ENCODE data around the gene RBM5.

Gene RBM5

GRCh38 chr3:50168388-50168787, 79.7 kb downstream of the RBM5 start:
- TF ChIP-seq EZH2 (optimal IDR thresholded peaks at IDR 0.05; ENCODE audit: low read depth, low read length) (no peak), CTCF (IDR thresholded peaks at IDR 0.05; ENCODE audit: low read length) (no peak), EZH2phosphoT487 (IDR thresholded peaks at IDR 0.05; ENCODE audit: low read length) (no peak)
- DNase-seq = no peak
- H3K27ac ChIP-seq (ENCODE audit: low read length) = no peak overlapping the region
- no peaks in the 10 kb centered on the region for H3K79me2 ChIP-seq (ENCODE audit: low read length)
- no peaks in the 10 kb centered on the region for H3K9me2 ChIP-seq (replicated peaks; ENCODE audit: insufficient read depth, low read length)
- no peaks in the 10 kb centered on the region for H4K20me1 ChIP-seq (ENCODE audit: insufficient read depth, low read length)
- H3K9ac ChIP-seq (ENCODE audit: low read length) = no peak overlapping the region
- no peaks in the 10 kb centered on the region for H3K9me3 ChIP-seq (replicated peaks; ENCODE audit: insufficient read depth, low read length)
- H3K36me3 ChIP-seq (replicated peaks; ENCODE audit: insufficient read depth, low read length) = no peaks in the 10 kb centered on the region
- H3K4me2 ChIP-seq (ENCODE audit: low read depth, low read length) = no peak overlapping the region
- H3F3A ChIP-seq (ENCODE audit: insufficient read depth, low read length) = no peaks in the 10 kb centered on the region
- no peak overlapping the region for H3K4me3 ChIP-seq (ENCODE audit: low read length)
- no peak overlapping the region for H2AFZ ChIP-seq (ENCODE audit: low read length)
- peaks cover 68% of the 10 kb centered on the region for H3K27me3 ChIP-seq (replicated peaks; ENCODE audit: insufficient read depth, low read length)
- no peaks in the 10 kb centered on the region for H3K4me1 ChIP-seq (ENCODE audit: low read length)
